ENCODE data around the gene TAF6.
"Not testable (repeated sequence)": the region's sequence is repeated elsewhere in the genome, so short reads cannot be mapped to it uniquely, and the experiment has no call there.

TAF6 gene

GRCh38 chr7:100132697-100133151 lies 13.6 kb upstream of the TAF6 start:
- H3K9ac ChIP-seq (ENCODE audit: low read length in 5 of 5) = no peak overlapping the region

DNA sequence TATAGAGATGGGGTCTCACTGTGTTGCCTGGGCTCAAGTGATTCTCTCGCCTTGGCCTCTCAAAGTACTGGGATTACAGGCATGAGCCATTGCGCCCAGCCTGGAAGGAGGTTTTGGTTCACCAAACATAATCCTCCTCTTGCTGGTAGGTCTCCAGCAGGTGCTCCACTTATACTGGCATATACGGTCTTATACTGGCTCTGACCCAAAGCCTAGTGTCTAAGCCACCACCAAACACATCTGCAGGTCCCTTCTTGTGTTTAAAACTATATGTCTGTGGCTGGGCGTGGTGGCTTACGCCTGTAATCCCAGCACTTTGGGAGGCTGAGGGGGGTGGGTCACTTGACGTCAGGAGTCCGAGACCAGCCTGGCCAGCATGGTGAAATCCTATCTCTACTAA lies 13.0 kb upstream of the TAF6 start:
- H3K27me3 ChIP-seq (ENCODE audit: control insufficient read depth in 5 of 5, insufficient read depth in 4 of 5, low read length in 5 of 5) = peaks cover 0 to 6% (median 0%) of the 10 kb centered on the region in 5 donors
- no peaks in the 10 kb centered on the region for H3K9me3 ChIP-seq (ENCODE audit: control insufficient read depth in 5 of 5, low read length in 5 of 5)
- H3K27ac ChIP-seq (ENCODE audit: low read depth, low read length) = no peak overlapping the region
- peaks cover 2 to 19% (median 17%) of the 10 kb centered on the region in 5 donors for H3K4me1 ChIP-seq (ENCODE audit: control insufficient read depth in 5 of 5, insufficient read depth in 5 of 5, low read length in 5 of 5)
- no peak overlapping the region for H3K4me3 ChIP-seq (ENCODE audit: low read depth in 1 of 5, low read length in 5 of 5)
- H3K9ac ChIP-seq (ENCODE audit: low read length in 5 of 5) = no peak overlapping the region
- no peaks in the 10 kb centered on the region for H3K36me3 ChIP-seq (ENCODE audit: control insufficient read depth in 5 of 5, insufficient read depth in 5 of 5, low read length in 5 of 5)

More at GRCh38 chr7:100132697-100133151, 13.6 kb upstream of the TAF6 start:
- no peaks in the 10 kb centered on the region for H3K9me3 ChIP-seq (ENCODE audit: control insufficient read depth in 5 of 5, low read length in 5 of 5)
- no peak overlapping the region for H3K27ac ChIP-seq (ENCODE audit: low read depth, low read length)
- no peaks in the 10 kb centered on the region for H3K36me3 ChIP-seq (ENCODE audit: control insufficient read depth in 5 of 5, insufficient read depth in 5 of 5, low read length in 5 of 5)
- H3K4me1 ChIP-seq (ENCODE audit: control insufficient read depth in 5 of 5, insufficient read depth in 5 of 5, low read length in 5 of 5) = peaks cover 2 to 15% (median 13%) of the 10 kb centered on the region in 5 donors
- H3K27me3 ChIP-seq (ENCODE audit: control insufficient read depth in 5 of 5, insufficient read depth in 4 of 5, low read length in 5 of 5) = peaks cover 0 to 6% (median 0%) of the 10 kb centered on the region in 5 donors
- H3K4me3 ChIP-seq (ENCODE audit: low read depth in 1 of 5, low read length in 5 of 5) = no peak overlapping the region

DNA sequence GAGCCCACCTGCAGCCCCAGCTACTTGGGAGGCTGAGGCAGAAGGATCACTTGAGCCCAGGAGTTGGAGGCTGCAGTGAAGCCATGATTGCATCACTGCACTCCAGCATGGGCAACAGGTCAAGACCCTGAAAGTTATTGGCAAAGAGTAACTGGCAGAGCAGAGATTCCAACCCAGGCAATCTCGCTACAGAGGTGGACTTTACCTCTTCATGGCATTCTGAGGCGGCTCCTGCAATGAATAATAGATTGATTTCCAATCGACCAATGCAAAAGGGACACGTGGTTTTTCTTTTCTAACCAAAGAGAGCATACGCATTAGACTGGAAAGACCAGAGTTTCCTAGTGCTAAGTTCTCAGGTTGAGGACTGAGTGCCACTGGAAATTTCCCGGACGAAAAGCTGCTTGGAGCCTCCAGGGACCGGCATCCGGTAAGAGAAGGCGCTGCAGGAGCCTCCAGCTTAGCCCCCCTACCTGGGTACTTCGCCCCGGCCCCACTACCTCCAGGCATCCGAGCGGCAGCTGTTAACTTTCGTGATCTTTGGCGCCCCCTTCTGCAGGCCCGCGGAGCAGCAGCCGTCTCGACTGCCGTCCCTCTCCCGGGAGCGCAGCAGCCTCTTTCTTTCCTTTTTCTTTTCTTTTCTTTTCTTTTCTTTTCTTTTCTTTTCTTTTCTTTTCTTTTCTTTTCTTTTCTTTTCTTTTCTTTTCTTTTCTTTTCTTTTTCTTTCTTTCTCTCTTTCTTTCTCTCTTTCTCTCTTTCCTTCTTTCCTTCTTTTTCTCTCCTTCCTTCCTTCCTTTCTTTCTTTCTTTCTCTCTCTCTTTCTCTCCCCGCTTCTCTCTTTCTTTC lies 11.7 kb upstream of the TAF6 start:
- peaks cover 2 to 27% (median 24%) of the 10 kb centered on the region in 5 donors for H3K4me1 ChIP-seq (ENCODE audit: control insufficient read depth in 5 of 5, insufficient read depth in 5 of 5, low read length in 5 of 5)
- H3K4me3 ChIP-seq (ENCODE audit: low read depth in 1 of 5, low read length in 5 of 5) = no peak overlapping the region
- no peaks in the 10 kb centered on the region for H3K36me3 ChIP-seq (ENCODE audit: control insufficient read depth in 5 of 5, insufficient read depth in 5 of 5, low read length in 5 of 5)
- H3K9ac ChIP-seq (ENCODE audit: low read length in 5 of 5) = no peak overlapping the region
- H3K9me3 ChIP-seq (ENCODE audit: control insufficient read depth in 5 of 5, low read length in 5 of 5) = no peaks in the 10 kb centered on the region
- peaks cover 0 to 6% (median 0%) of the 10 kb centered on the region in 5 donors for H3K27me3 ChIP-seq (ENCODE audit: control insufficient read depth in 5 of 5, insufficient read depth in 4 of 5, low read length in 5 of 5)
- no peak overlapping the region for H3K27ac ChIP-seq (ENCODE audit: low read depth, low read length)

DNA sequence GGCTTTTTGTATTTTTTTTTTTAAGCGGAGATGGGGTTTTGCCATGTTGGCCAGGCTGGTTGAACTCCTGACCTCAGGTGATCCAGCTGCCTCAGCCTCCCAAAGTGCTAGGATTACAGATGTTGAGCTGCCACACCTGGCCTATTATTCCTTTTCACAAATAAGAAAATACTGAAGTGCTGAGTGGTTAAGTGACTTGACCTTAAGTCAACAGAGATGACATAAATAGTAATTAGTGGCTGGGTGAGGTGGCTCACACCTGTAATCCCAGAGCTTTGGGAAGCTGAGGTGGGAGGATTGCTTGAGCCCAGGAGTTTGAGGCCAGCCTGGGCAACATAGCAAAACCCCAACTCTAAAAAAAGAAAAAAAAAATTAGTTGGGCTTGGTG lies 11.1 kb upstream of the TAF6 start:
- peaks cover 2 to 32% (median 24%) of the 10 kb centered on the region in 5 donors for H3K4me1 ChIP-seq (ENCODE audit: control insufficient read depth in 5 of 5, insufficient read depth in 5 of 5, low read length in 5 of 5)
- not testable (repeated sequence) for H3K9ac ChIP-seq (ENCODE audit: low read length in 5 of 5); H3K27me3 ChIP-seq (ENCODE audit: control insufficient read depth in 5 of 5, insufficient read depth in 4 of 5, low read length in 5 of 5); H3K27ac ChIP-seq (ENCODE audit: low read depth, low read length); H3K4me3 ChIP-seq (ENCODE audit: low read depth in 1 of 5, low read length in 5 of 5); H3K9me3 ChIP-seq (ENCODE audit: control insufficient read depth in 5 of 5, low read length in 5 of 5); H3K36me3 ChIP-seq (ENCODE audit: control insufficient read depth in 5 of 5, insufficient read depth in 5 of 5, low read length in 5 of 5)

- H3K9ac ChIP-seq (ENCODE audit: low read length in 5 of 5) = peak overlapping the region in 1 of 5 donors; percentile 92
- peaks cover 2 to 41% (median 29%) of the 10 kb centered on the region in 5 donors for H3K4me1 ChIP-seq (ENCODE audit: control insufficient read depth in 5 of 5, insufficient read depth in 5 of 5, low read length in 5 of 5)
- no peaks in the 10 kb centered on the region for H3K9me3 ChIP-seq (ENCODE audit: control insufficient read depth in 5 of 5, low read length in 5 of 5)
- H3K4me3 ChIP-seq (ENCODE audit: low read depth in 1 of 5, low read length in 5 of 5) = no peak overlapping the region
- H3K27ac ChIP-seq (ENCODE audit: low read depth, low read length) = no peak overlapping the region
- peaks cover 0 to 5% (median 0%) of the 10 kb centered on the region in 5 donors for H3K36me3 ChIP-seq (ENCODE audit: control insufficient read depth in 5 of 5, insufficient read depth in 5 of 5, low read length in 5 of 5)
- peaks cover 0 to 4% (median 0%) of the 10 kb centered on the region in 5 donors for H3K27me3 ChIP-seq (ENCODE audit: control insufficient read depth in 5 of 5, insufficient read depth in 4 of 5, low read length in 5 of 5)
Observed at GRCh38 chr7:100128637-100128963, 9.4 kb upstream of the TAF6 start.

GRCh38 chr7:100127866-100128636 lies 8.9 kb upstream of the TAF6 start:
- H3K36me3 ChIP-seq (ENCODE audit: control insufficient read depth in 5 of 5, insufficient read depth in 5 of 5, low read length in 5 of 5) = peaks cover 0 to 5% (median 0%) of the 10 kb centered on the region in 5 donors
- no peaks in the 10 kb centered on the region for H3K9me3 ChIP-seq (ENCODE audit: control insufficient read depth in 5 of 5, low read length in 5 of 5)
- peak overlapping the region in 4 of 5 donors; percentile 87 to 94 (median 92) for H3K9ac ChIP-seq (ENCODE audit: low read length in 5 of 5)
- H3K27me3 ChIP-seq (ENCODE audit: control insufficient read depth in 5 of 5, insufficient read depth in 4 of 5, low read length in 5 of 5) = peaks cover 0 to 4% (median 0%) of the 10 kb centered on the region in 5 donors
- H3K27ac ChIP-seq (ENCODE audit: low read depth, low read length) = peak overlapping the region; percentile 81
- peak overlapping the region; percentile 66 to 96 (median 89) for H3K4me3 ChIP-seq (ENCODE audit: low read depth in 1 of 5, low read length in 5 of 5)
- H3K4me1 ChIP-seq (ENCODE audit: control insufficient read depth in 5 of 5, insufficient read depth in 5 of 5, low read length in 5 of 5) = peaks cover 2 to 41% (median 29%) of the 10 kb centered on the region in 5 donors

- peak within 1 kb of the TSS; percentile 81 to 96 (median 92) for H3K4me3 ChIP-seq (ENCODE audit: low read depth in 1 of 5, low read length in 5 of 5)
- H3K9ac ChIP-seq (ENCODE audit: low read length in 5 of 5) = peak within 1 kb of the TSS; percentile 30 to 94 (median 91)
- H3K36me3 ChIP-seq (ENCODE audit: control insufficient read depth in 5 of 5, insufficient read depth in 5 of 5, low read length in 5 of 5) = peaks cover 0 to 5% (median 3%) of the 10 kb centered on the region in 5 donors
- H3K4me1 ChIP-seq (ENCODE audit: control insufficient read depth in 5 of 5, insufficient read depth in 5 of 5, low read length in 5 of 5) = peaks cover 2 to 41% (median 29%) of the 10 kb centered on the region in 5 donors
- H3K9me3 ChIP-seq (ENCODE audit: control insufficient read depth in 5 of 5, low read length in 5 of 5) = no peaks in the 10 kb centered on the region
- H3K27ac ChIP-seq (ENCODE audit: low read depth, low read length) = peak within 1 kb of the TSS; percentile 81
- H3K27me3 ChIP-seq (ENCODE audit: control insufficient read depth in 5 of 5, insufficient read depth in 4 of 5, low read length in 5 of 5) = no peaks in the 10 kb centered on the region
Observed at GRCh38 chr7:100126931-100127865, 8.0 kb upstream of the TAF6 start, which contains the start of gene MBLAC1. Gene MBLAC1, plus strand, starts transcription at chr7:100126967. Its CDS starts 429 bp downstream, at chr7:100127396.

DNA sequence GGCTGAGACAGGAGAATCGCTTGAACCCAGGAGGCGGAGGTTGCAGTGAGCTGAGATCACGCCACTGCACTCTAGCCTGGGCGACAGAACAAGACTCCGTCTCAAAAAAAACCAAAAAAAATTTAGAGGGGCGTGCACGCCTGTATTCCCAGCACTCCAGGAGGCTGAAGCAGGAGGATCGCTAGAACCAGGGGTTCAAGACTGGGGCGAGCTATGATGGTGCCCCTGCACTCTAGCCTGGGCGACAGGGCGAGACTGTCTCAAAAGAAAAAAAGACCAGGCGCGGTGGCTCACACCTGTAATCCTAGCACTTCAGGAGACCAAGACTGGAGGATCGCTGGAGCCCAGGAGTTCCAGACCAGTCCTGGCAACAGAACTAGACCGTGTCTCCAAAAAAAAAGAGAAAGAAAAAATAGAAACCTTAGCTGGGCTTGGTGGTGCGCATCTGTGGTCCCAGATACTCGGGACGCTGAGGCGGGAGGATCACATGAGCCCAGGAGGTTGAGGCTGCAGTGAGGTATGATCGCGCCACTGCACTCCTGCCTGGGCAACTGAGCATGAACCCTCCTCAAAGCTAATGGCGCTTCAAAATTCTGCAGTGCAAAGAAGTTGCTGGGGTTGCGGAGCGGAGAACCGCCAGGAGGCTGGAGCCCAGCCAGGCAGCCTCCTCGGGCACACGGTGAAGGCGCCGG lies 7.2 kb upstream of the TAF6 start:
- Histone ChIP-seq H3K4me3 (ENCODE audit: low read depth in 1 of 5, low read length in 5 of 5) (peak overlapping the region; percentile 81 to 96 (median 92)), H3K27me3 (ENCODE audit: control insufficient read depth in 5 of 5, insufficient read depth in 4 of 5, low read length in 5 of 5) (no peaks in the 10 kb centered on the region), H3K36me3 (ENCODE audit: control insufficient read depth in 5 of 5, insufficient read depth in 5 of 5, low read length in 5 of 5) (peaks cover 0 to 5% (median 3%) of the 10 kb centered on the region in 5 donors), H3K27ac (ENCODE audit: low read depth, low read length) (peak overlapping the region; percentile 81), H3K9me3 (ENCODE audit: control insufficient read depth in 5 of 5, low read length in 5 of 5) (no peaks in the 10 kb centered on the region), H3K9ac (ENCODE audit: low read length in 5 of 5) (peak overlapping the region; percentile 30 to 94 (median 91)), H3K4me1 (ENCODE audit: control insufficient read depth in 5 of 5, insufficient read depth in 5 of 5, low read length in 5 of 5) (peaks cover 2 to 41% (median 29%) of the 10 kb centered on the region in 5 donors)

Data from subcutaneous abdominal adipose tissue (tissue), 5 donors.